Endothelial cell of umbilical vein (primary cell): Measurements from ENCODE around the gene STRIT1. TPM values are rescaled to one million over a fixed set of nuclear protein-coding genes. Genes with fewer than 3 reads are reported as not detected.

Experiments
- BruUV-seq: library from RNA; stranded (reverse); fragments of 400-500 nt; replicated peaks from 2 replicates; lab custom pipeline; 2021; lab: Mats Ljungman, UMichigan
- CTCF ChIA-PET: fragments of 300-600, 350-600 bp; sonication (Branson Sonifier 250); formaldehyde crosslinking; loops from one replicate; lab custom pipeline; 2021; ENCODE audit warnings: antibody characterized with exemption, inconsistent platforms; lab: Charles Lee
- POLR2A ChIA-PET: fragments of 300-600, 350-600 bp; sonication (Branson Sonifier 250); formaldehyde crosslinking; loops from one replicate; lab custom pipeline; 2021; ENCODE audit warnings: antibody characterized with exemption, inconsistent platforms; lab: Charles Lee
- DNase-seq: peaks from one replicate; pipeline ENCODE4 v3.0.0-alpha.2; 2011; ENCODE audit warnings: low read depth, low spot score
- FAIRE-seq: peaks from 2 replicates; lab custom pipeline; 2011; peaks lifted over from hg19 to GRCh38; lab: Jason Lieb, UNC
- H2AFZ ChIP-seq: 2 replicates; pipeline ENCODE4 v1.6.0; 2012; ENCODE audit warnings: low read depth, low read length, control low read depth, inconsistent platforms
- H3K27ac ChIP-seq: 2 replicates; pipeline ENCODE4 v1.5.1; 2011; ENCODE audit warnings: low read depth, mild to moderate bottlenecking, control low read depth, low read length, moderate library complexity; ENCODE audit not compliant: insufficient read depth
- H3K27me3 ChIP-seq, 2 experiments: 2 replicates each; pipeline versions ENCODE4 v1.6.0 to v1.6.1; 2011; ENCODE audit warnings: low read length in 2 of 2, mixed read lengths in 1 of 2; ENCODE audit not compliant: control insufficient read depth in 2 of 2, insufficient read depth in 2 of 2
- H3K36me3 ChIP-seq, 2 experiments: 2 replicates in 1 of 2; 3 replicates in 1 of 2; pipeline ENCODE4 v1.5.1; 2011; ENCODE audit warnings: low read length in 2 of 2, mild to moderate bottlenecking in 1 of 2, moderate library complexity in 1 of 2; ENCODE audit not compliant: control insufficient read depth in 2 of 2, insufficient read depth in 2 of 2; ENCODE audit errors: extremely low read depth in 1 of 2
- H3K4me1 ChIP-seq: 3 replicates; pipeline ENCODE4 v1.5.1; 2011; ENCODE audit warnings: mild to moderate bottlenecking, low read length; ENCODE audit not compliant: control insufficient read depth, insufficient read depth; ENCODE audit errors: extremely low read depth
- H3K4me2 ChIP-seq: 2 replicates; pipeline ENCODE4 v1.6.1; 2011; ENCODE audit warnings: low read length, control low read depth, mixed read lengths; ENCODE audit not compliant: insufficient read depth
- H3K4me3 ChIP-seq, 3 experiments: fragments of 200-600 bp in 1 of 3; sonication (generic), shearing (Covaris generic) in 1 of 3; replicated peaks in 1 of 3; 2 replicates each; pipeline ENCODE4 v1.5.1; 2011 to 2016; ENCODE audit warnings: control low read depth in 3 of 3, low read length in 3 of 3, mild to moderate bottlenecking in 2 of 3, inconsistent platforms in 1 of 3, low read depth in 1 of 3, moderate library complexity in 1 of 3; ENCODE audit not compliant: insufficient read depth in 1 of 3
- H3K79me2 ChIP-seq: 2 replicates; pipeline ENCODE4 v1.6.0; 2012; ENCODE audit warnings: low read length, inconsistent platforms; ENCODE audit not compliant: control insufficient read depth, insufficient read depth
- H3K9ac ChIP-seq: replicated peaks from 2 replicates; pipeline ENCODE3; 2011; ENCODE audit warnings: low read length, control low read depth; ENCODE audit not compliant: insufficient read depth; ENCODE audit errors: extremely low read depth
- H3K9me1 ChIP-seq: replicated peaks from 3 replicates; pipeline ENCODE4 v1.6.0; 2011; ENCODE audit warnings: mild to moderate bottlenecking, low read length; ENCODE audit not compliant: control insufficient read depth, insufficient read depth; ENCODE audit errors: extremely low read depth
- H3K9me3 ChIP-seq: replicated peaks from 2 replicates; pipeline ENCODE4 v1.5.1; 2012; ENCODE audit warnings: low read length, inconsistent platforms; ENCODE audit not compliant: control insufficient read depth, insufficient read depth
- H4K20me1 ChIP-seq: replicated peaks from 2 replicates; pipeline ENCODE3; 2011; ENCODE audit warnings: mild to moderate bottlenecking, low read length; ENCODE audit not compliant: control insufficient read depth, insufficient read depth; ENCODE audit errors: extremely low read depth
- CTCF ChIP-seq, 2 donors: IDR thresholded peaks; 1 replicate in 1 of 2; 2 replicates in 1 of 2; pipeline ENCODE4 v1.5.1; 2011; ENCODE audit warnings: low read length in 2 of 2, mild to moderate bottlenecking in 2 of 2, moderate library complexity in 2 of 2, control low read depth in 1 of 2, inconsistent platforms in 1 of 2, low read depth in 1 of 2; ENCODE audit not compliant: insufficient read depth in 1 of 2; ENCODE audit errors: extremely low read depth in 1 of 2
- FOS ChIP-seq: IDR thresholded peaks from 2 replicates; pipeline ENCODE4 v1.6.1; 2011; ENCODE audit warnings: mild to moderate bottlenecking, low read length, moderate library complexity, borderline replicate concordance; ENCODE audit not compliant: insufficient read depth
- GATA2 ChIP-seq: IDR thresholded peaks from 2 replicates; pipeline ENCODE4 v1.7.0; 2011; ENCODE audit warnings: low read depth, mild to moderate bottlenecking, moderate library complexity, mixed read lengths, low read length; ENCODE audit not compliant: insufficient read length, insufficient read depth
- JUN ChIP-seq: IDR thresholded peaks from 2 replicates; pipeline ENCODE4 v1.6.1; 2011; ENCODE audit warnings: borderline replicate concordance, low read depth; ENCODE audit not compliant: insufficient read length, insufficient read depth
- MAX ChIP-seq: IDR thresholded peaks from 2 replicates; pipeline ENCODE4 v1.6.1; 2011; ENCODE audit not compliant: insufficient read depth, insufficient read length
- MYC ChIP-seq: IDR thresholded peaks from one replicate; pipeline ENCODE4 v1.6.1; 2011; ENCODE audit warnings: mild to moderate bottlenecking, low read depth, low read length
- POLR2A ChIP-seq: IDR thresholded peaks from 2 replicates; pipeline ENCODE4 v1.6.1; 2012; ENCODE audit warnings: low read depth, mild to moderate bottlenecking, control low read depth, low read length
- POLR2AphosphoS5 ChIP-seq: IDR thresholded peaks from 2 replicates; pipeline ENCODE4 v1.6.1; 2012; ENCODE audit warnings: low read depth, mild to moderate bottlenecking, control low read depth, low read length, moderate library complexity; ENCODE audit not compliant: insufficient read depth
- dilution Hi-C: fragments of 300-500 bp; cut with MboI; formaldehyde crosslinking; loops from one replicate; pipeline ENCODE4 v1.15.0; 2019; ENCODE audit warnings: low sequenced_read_pairs; ENCODE audit not compliant: extremely low pct_ligation_motif_present
- intact Hi-C: fragments of 100-400 bp; cut with micrococcal nuclease; formaldehyde crosslinking; loops from one replicate; pipeline ENCODE4 v1.10.0; 2022
- polyA plus RNA-seq, 4 experiments: library from polyadenylated mRNA; depleted of rRNA in 3 of 4; stranded (reverse) in 3 of 4; unstranded in 1 of 4; fragments of >200 nt; gene quantifications; 2 replicates each; pipeline versions ENCODE4 v1.2.1 to v1.2.3, GENCODE V29; 2011 to 2012; ENCODE audit warnings: missing spikeins in 1 of 4
- total RNA-seq: library from RNA; stranded (reverse); gene quantifications from 2 replicates; pipeline ENCODE4 v1.2.3, GENCODE V29; 2021

The STRIT1 gene
- total and polyA plus RNA-seq, 2 donors (not counting 3 experiments of a cell fraction or from before 2014, with no cell fraction given) = not detected

GRCh38 chr3:155302891-155303290, 9.4 kb upstream of the STRIT1 start:
- Histone ChIP-seq H3K79me2 (no peaks in the 10 kb centered on the region), H3K4me3 (no peak overlapping the region), H3K9me1 (no peaks in the 10 kb centered on the region), H3K9ac (no peak overlapping the region), H3K4me1 (peaks cover 5% of the 10 kb centered on the region), H3K36me3 (no peaks in the 10 kb centered on the region), H3K4me2 (no peak overlapping the region), H3K27me3 (no peaks in the 10 kb centered on the region), H4K20me1 (no peaks in the 10 kb centered on the region), H3K9me3 (no peaks in the 10 kb centered on the region), H3K27ac (no peak overlapping the region), H2AFZ (no peak overlapping the region)
- TF ChIP-seq POLR2AphosphoS5 (no peak), MYC (no peak), GATA2 (no peak), FOS (no peak), CTCF (IDR thresholded peaks at IDR 0.05; ENCODE audit: extremely low read depth in 1 of 2, insufficient read depth in 1 of 2, low read depth in 1 of 2, low read length in 2 of 2) (no peak), JUN (no peak), MAX (no peak), POLR2A (no peak)
- intact Hi-C loops (no loop called here), dilution Hi-C loops (no loop called here)
- CTCF ChIA-PET = interaction anchor here (1.3 kb wide), 1 partner anchor 348 kb away, joined by 5 read pairs; no protein-coding TSS in a partner anchor
- no peak for FAIRE-seq
- POLR2A ChIA-PET = no interaction called here
- no TSS peak for BruUV-seq
- no peak for DNase-seq
